ENCODE results near the gene NBPF6. TPM values are rescaled to one million over a fixed set of nuclear protein-coding genes. Genes with fewer than 3 reads are reported as not detected.
"Not testable (repeated sequence)": the region's sequence is repeated elsewhere in the genome, so short reads cannot be mapped to it uniquely, and the experiment has no call there.

Gene NBPF6
- total RNA-seq, 1 donor = not detected

DNA sequence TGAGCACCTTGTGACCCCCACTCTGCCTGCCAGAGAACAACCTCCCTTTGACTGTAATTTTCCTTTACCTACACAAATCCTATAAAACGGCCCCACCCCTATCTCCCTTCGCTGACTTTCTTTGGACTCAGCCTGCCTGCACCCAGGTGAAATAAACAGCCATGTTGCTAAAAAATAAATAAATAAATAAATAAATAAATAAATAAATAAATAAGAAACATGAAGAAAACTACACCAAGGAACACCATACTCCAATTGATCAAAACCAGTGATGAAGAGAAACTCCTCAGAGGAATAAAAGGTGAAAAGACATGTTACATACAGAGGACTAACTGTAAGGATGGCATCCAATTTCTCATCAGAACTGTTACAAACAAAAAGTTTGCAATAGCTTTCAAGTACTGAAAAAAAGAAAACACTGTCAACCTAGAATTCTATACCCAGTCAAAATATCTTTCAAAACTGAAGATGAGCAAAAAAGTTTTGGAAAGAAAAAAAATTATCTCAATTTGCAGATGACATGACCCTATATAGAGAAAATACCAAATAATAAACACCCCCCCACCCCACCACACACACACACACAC is 28.4 kb downstream of the NBPF6 start:
- DNase-seq (ENCODE audit: low read depth) = no peak
- TF ChIP-seq, protein P1, sequence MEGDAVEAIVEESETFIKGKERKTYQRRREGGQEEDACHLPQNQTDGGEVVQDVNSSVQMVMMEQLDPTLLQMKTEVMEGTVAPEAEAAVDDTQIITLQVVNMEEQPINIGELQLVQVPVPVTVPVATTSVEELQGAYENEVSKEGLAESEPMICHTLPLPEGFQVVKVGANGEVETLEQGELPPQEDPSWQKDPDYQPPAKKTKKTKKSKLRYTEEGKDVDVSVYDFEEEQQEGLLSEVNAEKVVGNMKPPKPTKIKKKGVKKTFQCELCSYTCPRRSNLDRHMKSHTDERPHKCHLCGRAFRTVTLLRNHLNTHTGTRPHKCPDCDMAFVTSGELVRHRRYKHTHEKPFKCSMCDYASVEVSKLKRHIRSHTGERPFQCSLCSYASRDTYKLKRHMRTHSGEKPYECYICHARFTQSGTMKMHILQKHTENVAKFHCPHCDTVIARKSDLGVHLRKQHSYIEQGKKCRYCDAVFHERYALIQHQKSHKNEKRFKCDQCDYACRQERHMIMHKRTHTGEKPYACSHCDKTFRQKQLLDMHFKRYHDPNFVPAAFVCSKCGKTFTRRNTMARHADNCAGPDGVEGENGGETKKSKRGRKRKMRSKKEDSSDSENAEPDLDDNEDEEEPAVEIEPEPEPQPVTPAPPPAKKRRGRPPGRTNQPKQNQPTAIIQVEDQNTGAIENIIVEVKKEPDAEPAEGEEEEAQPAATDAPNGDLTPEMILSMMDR (IDR thresholded peaks at IDR 0.05; ENCODE audit: insufficient read depth, low read depth, low read length) = no peak
- H3K4me3 ChIP-seq (ENCODE audit: low read depth, low read length) = no peak overlapping the region

DNA sequence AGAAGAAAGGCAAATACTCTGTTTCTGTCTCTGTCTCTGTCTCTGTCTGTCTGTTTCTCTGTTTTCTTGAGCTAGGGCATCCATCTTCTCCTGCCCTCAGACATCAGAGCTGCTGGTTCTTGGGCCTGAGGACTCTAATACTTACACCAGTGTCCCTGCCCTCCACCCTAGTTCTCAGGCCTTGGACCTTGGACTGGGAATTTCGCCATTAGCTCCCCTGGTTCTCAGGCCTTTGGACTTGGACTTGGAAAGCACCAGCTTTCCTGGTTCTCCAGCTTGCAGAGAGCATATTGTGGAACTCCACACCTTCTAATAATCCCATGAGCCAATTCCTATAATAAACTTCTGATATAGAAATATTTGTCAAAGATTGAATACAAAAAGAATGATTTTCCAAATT is 32.6 kb downstream of the NBPF6 start:
- H3K4me3 ChIP-seq (ENCODE audit: low read depth, low read length) = no peak overlapping the region
- no peak for DNase-seq (ENCODE audit: low read depth)
- TF ChIP-seq, protein P1 (IDR thresholded peaks at IDR 0.05; ENCODE audit: insufficient read depth, low read depth, low read length) = no peak

DNA sequence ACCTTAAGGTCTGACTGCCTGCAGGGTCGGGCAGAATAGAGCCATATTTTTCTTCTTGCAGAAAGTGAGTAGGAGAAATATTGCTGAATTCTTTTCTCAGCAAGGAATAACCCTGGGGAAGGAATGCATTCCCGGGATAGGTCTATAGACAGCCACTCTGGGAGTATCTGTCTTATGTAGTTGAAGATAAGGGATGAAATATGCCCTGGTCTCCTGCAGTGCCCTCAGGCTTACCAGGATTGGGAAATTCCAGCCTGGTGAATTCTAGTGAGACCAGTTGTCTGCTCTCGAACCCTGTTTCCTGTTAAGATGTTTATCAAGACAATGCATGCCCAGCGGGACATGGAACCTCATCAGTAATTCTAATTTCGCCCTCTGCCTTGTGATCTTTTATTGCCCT is 35.8 kb downstream of the NBPF6 start:
- H3K4me3 ChIP-seq (ENCODE audit: low read depth, low read length); DNase-seq (ENCODE audit: low read depth): not testable (repeated sequence)

DNA sequence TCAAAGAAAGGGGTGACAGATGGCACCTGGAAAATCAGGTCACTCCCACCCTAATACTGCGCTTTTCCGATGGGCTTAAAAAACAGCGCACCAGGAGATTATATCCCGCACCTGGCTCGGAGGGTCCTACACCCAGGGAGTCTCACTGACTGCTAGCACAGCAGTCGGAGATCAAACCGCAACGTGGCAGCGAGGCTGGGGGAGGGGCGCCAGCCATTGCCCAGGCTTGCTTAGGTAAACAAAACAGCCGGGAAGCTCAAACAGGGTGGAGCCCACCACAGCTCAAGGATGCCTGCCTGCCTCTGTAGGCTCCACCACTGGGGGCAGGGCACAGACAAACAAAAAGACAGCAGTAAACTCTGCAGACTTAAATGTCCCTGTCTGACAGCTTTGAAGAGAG is 36.6 kb downstream of the NBPF6 start:
- DNase-seq (ENCODE audit: low read depth); H3K4me3 ChIP-seq (ENCODE audit: low read depth, low read length): not testable (repeated sequence)

DNA sequence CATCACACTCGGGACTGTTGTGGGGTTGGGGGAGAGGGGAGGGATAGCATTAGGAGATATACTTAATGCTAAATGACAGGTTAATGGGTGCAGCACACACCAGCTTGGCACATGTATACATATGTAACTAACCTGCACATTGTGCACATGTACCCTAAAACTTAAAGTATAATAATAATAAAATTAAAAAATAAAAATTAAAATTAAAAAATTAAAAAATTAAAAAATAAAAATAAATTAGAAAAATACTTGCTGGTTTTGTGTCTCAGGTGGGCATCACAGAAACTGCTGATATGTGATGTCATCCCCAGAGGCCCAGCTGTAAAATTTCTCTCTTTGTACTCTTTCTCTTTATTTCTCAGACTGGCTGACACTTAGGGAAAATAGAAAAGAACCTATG is 44.9 kb downstream of the NBPF6 start:
- DNase-seq (ENCODE audit: low read depth); H3K4me3 ChIP-seq (ENCODE audit: low read depth, low read length): not testable (repeated sequence)

DNA sequence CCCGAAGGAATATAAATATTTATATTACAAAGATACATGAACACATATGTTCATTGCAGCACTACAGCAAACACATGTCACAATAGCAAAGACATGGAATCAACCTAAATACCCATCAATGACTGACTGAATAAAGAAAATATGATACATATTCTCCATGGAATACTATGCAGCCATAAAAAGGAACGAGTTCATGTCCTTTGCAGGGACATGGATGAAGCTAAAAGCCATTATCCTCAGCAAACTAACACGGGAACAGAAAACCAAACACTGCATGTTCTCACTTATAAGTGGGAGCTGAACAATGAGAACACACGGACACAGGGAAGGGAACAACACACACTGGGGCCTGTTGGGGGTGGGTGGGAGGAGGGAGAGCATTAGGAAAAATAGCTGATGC is 46.7 kb downstream of the NBPF6 start:
- H3K4me3 ChIP-seq (ENCODE audit: low read depth, low read length); DNase-seq (ENCODE audit: low read depth): not testable (repeated sequence)

DNA sequence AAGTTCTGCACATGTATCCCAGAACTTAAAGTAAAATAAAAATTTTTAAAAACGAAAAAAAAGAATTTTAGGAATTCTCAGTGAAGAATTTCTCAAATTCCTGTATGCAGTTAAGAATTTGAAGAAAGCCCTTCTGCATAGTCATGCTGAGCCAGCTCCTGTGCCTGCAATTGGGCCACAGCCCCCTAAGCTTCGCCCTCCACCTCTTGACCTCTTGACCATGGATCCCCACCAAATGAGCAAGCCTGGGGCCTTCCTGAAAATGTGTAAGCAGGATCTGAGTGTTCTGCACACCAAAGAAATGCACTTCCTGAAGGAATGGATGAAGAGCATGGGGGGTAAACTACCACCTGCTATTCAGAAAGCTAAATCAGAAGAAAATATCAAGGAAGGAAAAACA is 52.0 kb downstream of the NBPF6 start:
- DNase-seq (ENCODE audit: low read depth) = no peak
- TF ChIP-seq, protein P1 (IDR thresholded peaks at IDR 0.05; ENCODE audit: insufficient read depth, low read depth, low read length) = no peak
- no peak overlapping the region for H3K4me3 ChIP-seq (ENCODE audit: low read depth, low read length)

DNA sequence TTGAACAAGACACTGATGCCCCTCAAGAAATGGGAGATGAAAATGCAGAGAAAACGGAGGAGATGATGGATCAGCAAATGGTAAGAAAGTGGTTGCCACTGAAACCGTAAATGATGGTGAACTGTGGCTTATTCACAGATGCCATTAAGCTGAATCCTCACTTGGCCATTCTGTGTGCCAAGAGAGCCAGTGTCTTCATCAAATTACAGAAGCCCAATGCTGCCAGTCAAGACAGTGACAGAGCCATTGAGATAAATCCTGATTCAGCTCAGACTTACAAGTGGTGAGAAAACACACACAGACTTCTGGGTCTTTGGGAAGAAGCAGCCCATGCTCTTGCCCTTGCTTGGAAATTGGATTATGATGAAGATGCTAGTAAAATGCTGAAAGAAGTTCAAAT is 52.5 kb downstream of the NBPF6 start:
- DNase-seq (ENCODE audit: low read depth) = no peak
- TF ChIP-seq, protein P1 (IDR thresholded peaks at IDR 0.05; ENCODE audit: insufficient read depth, low read depth, low read length) = no peak
- no peak overlapping the region for H3K4me3 ChIP-seq (ENCODE audit: low read depth, low read length)

DNA sequence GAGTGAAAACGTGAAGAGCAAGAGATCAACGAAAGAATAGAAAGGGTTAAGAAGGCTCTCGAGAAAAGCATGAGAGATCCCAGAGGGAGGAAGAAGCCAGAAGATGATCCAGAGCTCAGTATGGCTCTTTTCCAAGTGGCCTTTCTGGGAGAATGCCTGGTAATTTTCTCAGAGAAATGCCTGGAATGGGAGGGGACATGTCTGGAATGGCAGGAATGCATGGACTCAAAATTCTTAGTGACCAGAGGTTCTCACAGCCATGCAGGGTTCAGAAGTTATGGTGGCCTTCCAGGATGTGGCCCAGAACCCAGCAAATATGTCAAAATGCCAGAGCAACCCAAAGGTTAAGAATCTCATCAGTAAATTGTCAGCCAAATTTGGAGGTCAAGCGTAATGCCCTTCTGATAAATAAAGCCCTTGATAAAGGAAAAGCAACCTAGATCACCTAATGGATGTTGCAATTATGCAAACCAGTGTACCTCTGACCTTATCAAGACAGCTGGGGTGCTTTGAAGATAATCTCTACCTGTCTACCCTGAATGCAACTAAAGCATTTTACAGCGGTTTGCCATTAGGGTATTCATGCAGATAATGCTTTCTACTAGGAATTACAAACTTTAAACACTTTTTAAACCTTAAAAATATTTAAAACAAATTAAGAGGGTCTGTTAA is 53.1 kb downstream of the NBPF6 start:
- peak; percentile 45 for DNase-seq (ENCODE audit: low read depth)
- H3K4me3 ChIP-seq (ENCODE audit: low read depth, low read length) = no peak overlapping the region
- TF ChIP-seq, protein P1 (IDR thresholded peaks at IDR 0.05; ENCODE audit: insufficient read depth, low read depth, low read length) = no peak
